IMR-90 (cell line): ENCODE data around the gene A4GNT. TPM values are rescaled to one million over a fixed set of nuclear protein-coding genes. Genes with fewer than 3 reads are reported as not detected.

Experiments used
- ATAC-seq: fragments of 200-7000 bp; cut with Tn5 transposase; 2 replicates; pipeline ENCODE4 v1.9.1; 2020; ENCODE audit warnings: low read depth, mild to moderate bottlenecking, moderate library complexity
- BruUV-seq: library from RNA; stranded (reverse); fragments of 400-500 nt; replicated peaks from 2 replicates; lab custom pipeline; 2021; lab: Mats Ljungman, UMichigan
- CTCF ChIA-PET: fragments of 300-600 bp; formaldehyde crosslinking; extraction: SDS; loops from one replicate; lab custom pipeline; 2021; ENCODE audit warnings: antibody characterized with exemption; lab: Yijun Ruan, JAX
- POLR2A ChIA-PET: fragments of 300-600 bp; sonication (Branson Sonifier 250); formaldehyde crosslinking; loops from one replicate; lab custom pipeline; 2022; ENCODE audit warnings: antibody characterized with exemption; ENCODE audit not compliant: unreplicated experiment; lab: Charles Lee
- DNase-seq: peaks from one replicate; pipeline ENCODE4 v3.0.0; 2013
- H2AFZ ChIP-seq: replicated peaks from 2 replicates; pipeline ENCODE3; 2013; ENCODE audit warnings: low read length, mild to moderate bottlenecking; ENCODE audit not compliant: poor library complexity
- H2AK5ac ChIP-seq: 2 replicates; pipeline ENCODE4 v1.6.1; 2013; ENCODE audit warnings: low read depth, low read length, inconsistent platforms
- H2AK9ac ChIP-seq: replicated peaks from 2 replicates; pipeline ENCODE3; 2013; ENCODE audit warnings: mild to moderate bottlenecking, low read depth, low read length, moderate library complexity; ENCODE audit not compliant: poor library complexity
- H2BK120ac ChIP-seq: 2 replicates; pipeline ENCODE4 v1.6.1; 2013; ENCODE audit warnings: low read depth, low read length, inconsistent platforms
- H2BK15ac ChIP-seq: 3 replicates; pipeline ENCODE4 v1.6.1; 2013; ENCODE audit warnings: low read depth, low read length, inconsistent platforms
- H2BK20ac ChIP-seq: 2 replicates; pipeline ENCODE4 v1.6.1; 2013; ENCODE audit warnings: low read depth, mild to moderate bottlenecking, inconsistent platforms, low read length, moderate library complexity
- H2BK5ac ChIP-seq: 2 replicates; pipeline ENCODE4 v1.6.1; 2013; ENCODE audit warnings: mild to moderate bottlenecking, low read depth, low read length, inconsistent platforms; ENCODE audit not compliant: poor library complexity, severe bottlenecking
- H3K14ac ChIP-seq: replicated peaks from 2 replicates; pipeline ENCODE4 v1.6.1; 2013; ENCODE audit warnings: low read depth, low read length, inconsistent platforms
- H3K18ac ChIP-seq: 2 replicates; pipeline ENCODE4 v1.6.1; 2013; ENCODE audit warnings: low read depth, low read length, control low read depth
- H3K23ac ChIP-seq: 2 replicates; pipeline ENCODE4 v1.6.1; 2013; ENCODE audit warnings: low read depth, low read length, inconsistent platforms
- H3K27ac ChIP-seq: 2 replicates; pipeline ENCODE4 v1.5.1; 2013; ENCODE audit warnings: mild to moderate bottlenecking, control low read depth, low read length; ENCODE audit not compliant: insufficient read depth
- H3K27me3 ChIP-seq: 2 replicates; pipeline ENCODE4 v1.6.1; 2013; ENCODE audit warnings: low read length; ENCODE audit not compliant: control insufficient read depth, insufficient read depth
- H3K36me3 ChIP-seq: 2 replicates; pipeline ENCODE4 v1.6.1; 2013; ENCODE audit warnings: low read length, mixed read lengths; ENCODE audit not compliant: control insufficient read depth, insufficient read depth
- H3K4ac ChIP-seq: 2 replicates; pipeline ENCODE4 v1.6.1; 2013; ENCODE audit warnings: low read depth, low read length, inconsistent platforms
- H3K4me1 ChIP-seq: 2 replicates; pipeline ENCODE4 v1.6.1; 2013; ENCODE audit warnings: low read length, mixed read lengths; ENCODE audit not compliant: control insufficient read depth, insufficient read depth
- H3K4me2 ChIP-seq: 2 replicates; pipeline ENCODE4 v1.6.1; 2013; ENCODE audit warnings: low read depth, mild to moderate bottlenecking, control low read depth, low read length, moderate library complexity
- H3K4me3 ChIP-seq: 2 replicates; pipeline ENCODE4 v1.5.1; 2013; ENCODE audit warnings: low read depth, mild to moderate bottlenecking, control low read depth, low read length, moderate library complexity; ENCODE audit not compliant: insufficient read depth
- H3K56ac ChIP-seq: 2 replicates; pipeline ENCODE4 v1.6.1; 2013; ENCODE audit warnings: low read length, inconsistent platforms; ENCODE audit not compliant: insufficient read depth; ENCODE audit errors: extremely low read depth
- H3K79me1 ChIP-seq, 2 experiments: 2 replicates each; pipeline ENCODE4 v1.6.1; 2013; ENCODE audit warnings: low read length in 2 of 2, inconsistent platforms in 1 of 2, low read depth in 1 of 2
- H3K9ac ChIP-seq: 2 replicates; pipeline ENCODE4 v1.6.1; 2013; ENCODE audit warnings: low read depth, low read length, control low read depth
- H3K9me1 ChIP-seq: 2 replicates; pipeline ENCODE4 v1.6.1; 2013; ENCODE audit warnings: low read length, inconsistent platforms; ENCODE audit not compliant: insufficient read depth
- H3K9me3 ChIP-seq: 2 replicates; pipeline ENCODE4 v1.6.1; 2013; ENCODE audit warnings: low read length; ENCODE audit not compliant: control insufficient read depth, insufficient read depth
- H4K20me1 ChIP-seq: 2 replicates; pipeline ENCODE4 v1.6.1; 2013; ENCODE audit warnings: low read length, inconsistent platforms; ENCODE audit not compliant: insufficient read depth
- H4K5ac ChIP-seq: 2 replicates; pipeline ENCODE4 v1.6.1; 2013; ENCODE audit warnings: mild to moderate bottlenecking, low read depth, low read length, control low read depth
- H4K8ac ChIP-seq, 2 experiments: 2 replicates each; pipeline ENCODE4 v1.6.1; 2013; ENCODE audit warnings: low read depth in 2 of 2, low read length in 2 of 2, control low read depth in 1 of 2, inconsistent platforms in 1 of 2
- H4K91ac ChIP-seq: 2 replicates; pipeline ENCODE4 v1.6.1; 2013; ENCODE audit warnings: low read depth, low read length, inconsistent platforms; ENCODE audit not compliant: insufficient read depth
- CEBPB ChIP-seq: IDR thresholded peaks from 2 replicates; pipeline ENCODE4 v1.6.1; 2012; ENCODE audit warnings: low read depth, low read length, improper control_type of control experiment
- FOS ChIP-seq: fragments of 150-350 bp; IDR thresholded peaks from 2 replicates; pipeline ENCODE4 v1.6.1; 2016; ENCODE audit warnings: low read depth, low read length
- MXI1 ChIP-seq: IDR thresholded peaks from 2 replicates; pipeline ENCODE4 v1.6.1; 2012; ENCODE audit warnings: low read depth, mild to moderate bottlenecking, low read length, moderate library complexity, borderline replicate concordance
- WGBS, 2 experiments: methylation state at CpG; one replicate each; pipeline versions ENCODE4 v1.1.5 to v1.1.7; 2013; ENCODE audit warnings: missing lambda C conversion rate in 2 of 2; ENCODE audit not compliant: insufficient read length in 1 of 2; ENCODE audit errors: extremely low coverage in 2 of 2; 5-methylcytosine and 5-hydroxymethylcytosine counted together
- dilution Hi-C: fragments of 300-500 bp; cut with HindIII; formaldehyde crosslinking; loops from one replicate; pipeline ENCODE4 v1.14.3; 2018; ENCODE audit warnings: low sequenced_read_pairs; ENCODE audit not compliant: unreplicated experiment
- in situ Hi-C: fragments of 300-500 bp; cut with MboI; formaldehyde crosslinking; loops from 3 replicates; pipeline ENCODE4 v1.14.3; 2019; ENCODE audit warnings: low sequenced_read_pairs, inconsistent platforms, mixed read lengths
- intact Hi-C: fragments of 100-400 bp; cut with micrococcal nuclease; formaldehyde crosslinking; loops from 2 replicates; pipeline ENCODE4 v1.10.0; 2022
- polyA plus RNA-seq, 3 experiments: library from polyadenylated mRNA; depleted of rRNA; stranded (reverse); fragments of >200 nt; gene quantifications; 2 replicates each; pipeline ENCODE4 v1.2.3, GENCODE V29; 2012; ENCODE audit warnings: low replicate concordance in 1 of 3
- total RNA-seq: library from RNA; depleted of rRNA; stranded (reverse); fragments of >200 nt; gene quantifications from 2 replicates; pipeline ENCODE4 v1.2.3, GENCODE V29; 2012; rRNA removed

Gene A4GNT
- total and polyA plus RNA-seq, 2 of the 4 experiments (the other 2 are of a cell fraction), result not detected

- no peak overlapping the region for H2BK15ac ChIP-seq
- dilution Hi-C loops, result no loop called here
- H3K36me3 ChIP-seq, result peaks cover 16% of the 10 kb centered on the region
- no peak overlapping the region for H4K5ac ChIP-seq
- H3K4me2 ChIP-seq, result no peak overlapping the region
- H3K23ac ChIP-seq, result no peak overlapping the region
- no peak overlapping the region for H2AK9ac ChIP-seq
- ChIA-PET POLR2A (no interaction called here), CTCF (no interaction called here)
- peaks cover 26% of the 10 kb centered on the region for H3K9me1 ChIP-seq
- peak overlapping the region; percentile 55 for H3K4ac ChIP-seq
- no peak overlapping the region for H3K9ac ChIP-seq
- no peak overlapping the region for H4K8ac ChIP-seq
- peak overlapping the region; percentile 13 for H3K14ac ChIP-seq
- no peak overlapping the region for H2BK120ac ChIP-seq
- peak overlapping the region; percentile 5; the same call in 1 of the 2 replicates for H4K91ac ChIP-seq
- H2AK5ac ChIP-seq, result peak overlapping the region; percentile 54; the same call in 1 of the 2 replicates
- intact Hi-C loops, result no loop called here
- H2BK5ac ChIP-seq, result no peak overlapping the region
- H3K9me3 ChIP-seq, result no peaks in the 10 kb centered on the region
- no peaks in the 10 kb centered on the region for H3K27me3 ChIP-seq
- BruUV-seq, result no TSS peak
- peaks cover 32% of the 10 kb centered on the region for H4K20me1 ChIP-seq
- H3K27ac ChIP-seq, result 0 out of 2 replicates have a peak overlapping the region, but pooled peaks have one; percentile 1
- ATAC-seq (no peak), DNase-seq (peak; percentile 72)
- in situ Hi-C loops, result loop anchor here (10.0 kb wide), 1 partner anchor 97 kb away; the partner anchor contains the start of gene DBR1
- TF ChIP-seq FOS (peak; percentile 50), CEBPB (peak; percentile 44; the same call in 1 of the 2 replicates), MXI1 (no peak)
- H3K56ac ChIP-seq, result no peak overlapping the region
- no peak overlapping the region for H2BK20ac ChIP-seq
- no CpG with 5 or more reads among the region's 4 CpGs for WGBS, 2 experiments
- peaks cover 22 to 53% of the 10 kb centered on the region in 2 experiments for H3K79me1 ChIP-seq
- no peak overlapping the region for H3K4me3 ChIP-seq
- peaks cover 16% of the 10 kb centered on the region for H3K4me1 ChIP-seq
- H3K18ac ChIP-seq, result no peak overlapping the region
- H2AFZ ChIP-seq, result no peak overlapping the region
Measured at GRCh38 chr3:138078096-138078495, 54.1 kb downstream of the A4GNT start.

Other genes with a start within 250 kb of the A4GNT start
- gene CLDN18, start 122.2 kb downstream of the A4GNT start, total RNA-seq, result not detected in 2 replicates
- not detected in 2 replicates for gene CLDN18, start 122.2 kb downstream of the A4GNT start, polyA plus RNA-seq (2012; rRNA removed)
- 14.7 and 21.4 TPM in 2 replicates for gene DZIP1L, start 16.8 kb downstream of the A4GNT start, total RNA-seq
- 10.8 and 12.9 TPM in 2 replicates for gene DZIP1L, start 16.8 kb downstream of the A4GNT start, polyA plus RNA-seq (2012; rRNA removed)
- gene DBR1, start 42.5 kb upstream of the A4GNT start, total RNA-seq, result 12.5 and 17.5 TPM in 2 replicates
- gene DBR1, start 42.5 kb upstream of the A4GNT start, polyA plus RNA-seq (2012; rRNA removed), result 6.9 and 7.6 TPM in 2 replicates
- 66.7 and 75.1 TPM in 2 replicates for gene ARMC8, start 54.9 kb upstream of the A4GNT start, total RNA-seq
- 39.1 and 45.7 TPM in 2 replicates for gene ARMC8, start 54.9 kb upstream of the A4GNT start, polyA plus RNA-seq (2012; rRNA removed)
- not detected in 2 replicates for gene NME9, start 197.5 kb upstream of the A4GNT start, total RNA-seq
- not detected in 2 replicates for gene NME9, start 197.5 kb upstream of the A4GNT start, polyA plus RNA-seq (2012; rRNA removed)
- 56.1 and 59.3 TPM in 2 replicates for gene MRAS, start 216.2 kb upstream of the A4GNT start, total RNA-seq
- 48.1 and 60.6 TPM in 2 replicates for gene MRAS, start 216.2 kb upstream of the A4GNT start, polyA plus RNA-seq (2012; rRNA removed)